ENCODE measurements around the gene DDX39B. TPM values are rescaled to one million over a fixed set of nuclear protein-coding genes. Genes with fewer than 3 reads are reported as not detected.

DDX39B gene
- polyA plus RNA-seq, 3 donors, result 64.1 to 1,059 (median 67.8) TPM

DNA sequence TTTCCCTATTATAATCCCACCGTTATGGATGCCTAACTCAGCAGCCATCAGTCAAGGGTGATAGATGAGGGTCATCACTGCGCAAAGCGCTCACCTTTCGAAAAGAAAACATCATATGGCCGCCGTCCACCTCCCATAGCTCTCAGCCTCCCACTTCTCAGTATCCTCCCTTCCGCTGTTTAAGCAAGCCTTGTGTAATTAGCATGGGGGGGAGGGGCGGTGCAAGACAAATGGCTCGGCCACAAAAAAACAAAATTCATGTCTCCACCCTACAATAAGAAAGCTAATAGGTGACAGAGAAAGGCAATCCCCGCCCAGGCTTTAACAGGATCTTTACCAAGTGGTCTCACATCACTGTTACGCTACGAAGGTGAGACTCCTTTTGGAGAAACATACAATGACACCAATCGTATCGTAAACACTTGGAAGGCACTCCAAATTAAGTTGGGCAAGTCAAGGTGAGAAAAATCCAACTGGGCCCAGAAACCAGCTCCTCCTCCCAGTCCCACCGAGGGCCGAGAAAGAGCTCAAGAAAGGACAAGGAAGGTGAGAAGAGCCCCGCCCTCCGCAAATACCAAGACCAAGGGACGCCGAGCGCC, 645 bp downstream of the DDX39B start:
- Histone ChIP-seq H3K4me1 (ENCODE audit: control insufficient read depth in 1 of 2, insufficient read depth in 2 of 2, low read length in 2 of 2) (peaks cover 32 to 38% of the 10 kb centered on the region in 2 donors), H3K4me3 (replicated peaks in 1 of 3; ENCODE audit: low read depth in 2 of 3, low read length in 3 of 3) (peak overlapping the region; percentile 63 to 95 (median 85)), H3K4me2 (replicated peaks; ENCODE audit: extremely low read depth, low read length, poor library complexity, severe bottlenecking) (peak overlapping the region; percentile 97), H2AFZ (ENCODE audit: insufficient read depth, low read depth, low read length, poor library complexity, severe bottlenecking) (peak overlapping the region; percentile 86), H3K9me3 (replicated peaks in 1 of 2; ENCODE audit: control insufficient read depth in 1 of 2, insufficient read depth in 1 of 2, low read length in 2 of 2) (no peaks in the 10 kb centered on the region), H3K9ac (ENCODE audit: insufficient read depth, low read length, poor library complexity, severe bottlenecking) (peak overlapping the region; percentile 90), H4K20me1 (ENCODE audit: insufficient read depth, low read length) (peaks cover 49% of the 10 kb centered on the region), H3K79me2 (ENCODE audit: insufficient read depth, low read length) (peaks cover 73% of the 10 kb centered on the region), H3K27me3 (ENCODE audit: control insufficient read depth in 2 of 2, insufficient read depth in 2 of 2, low read length in 2 of 2) (no peaks in the 10 kb centered on the region), H3K27ac (ENCODE audit: low read depth in 1 of 2, low read length in 2 of 2) (peak overlapping the region; percentile 96 to 97), H3K36me3 (replicated peaks in 1 of 2; ENCODE audit: control insufficient read depth in 1 of 2, insufficient read depth in 2 of 2, low read length in 2 of 2) (peaks cover 40 to 43% of the 10 kb centered on the region in 2 donors)
- peak; percentile 48 to 61 (median 48) for DNase-seq
- Mint-ChIP-seq H3K27ac (peak overlapping the region; percentile 98 to 100 (median 99)), H3K4me3 (peak overlapping the region; percentile 95 to 96), H3K4me1 (peaks cover 33% of the 10 kb centered on the region), H3K27me3 (ENCODE audit: low read depth in 3 of 3) (no peaks in the 10 kb centered on the region), H3K36me3 (peaks cover 38 to 43% of the 10 kb centered on the region in 2 donors), H3K9me3 (peaks cover 0 to 2% (median 0%) of the 10 kb centered on the region in 7 donors)
- intact Hi-C loops (cut with micrococcal nuclease), result loop anchor here (5.0 to 10.0 kb wide), 7 partner anchors 44 to 414 kb away; partner anchors contain the start of genes MICB (in 2 of the 2), CLIC1 (in 1 of the 2), CSNK2B (in 1 of the 2) and LY6G5B (in 1 of the 2)
- 0% methylated on average over 6 of the region's 21 CpGs for WGBS (ENCODE audit: insufficient coverage)
- TF ChIP-seq, protein P1, sequence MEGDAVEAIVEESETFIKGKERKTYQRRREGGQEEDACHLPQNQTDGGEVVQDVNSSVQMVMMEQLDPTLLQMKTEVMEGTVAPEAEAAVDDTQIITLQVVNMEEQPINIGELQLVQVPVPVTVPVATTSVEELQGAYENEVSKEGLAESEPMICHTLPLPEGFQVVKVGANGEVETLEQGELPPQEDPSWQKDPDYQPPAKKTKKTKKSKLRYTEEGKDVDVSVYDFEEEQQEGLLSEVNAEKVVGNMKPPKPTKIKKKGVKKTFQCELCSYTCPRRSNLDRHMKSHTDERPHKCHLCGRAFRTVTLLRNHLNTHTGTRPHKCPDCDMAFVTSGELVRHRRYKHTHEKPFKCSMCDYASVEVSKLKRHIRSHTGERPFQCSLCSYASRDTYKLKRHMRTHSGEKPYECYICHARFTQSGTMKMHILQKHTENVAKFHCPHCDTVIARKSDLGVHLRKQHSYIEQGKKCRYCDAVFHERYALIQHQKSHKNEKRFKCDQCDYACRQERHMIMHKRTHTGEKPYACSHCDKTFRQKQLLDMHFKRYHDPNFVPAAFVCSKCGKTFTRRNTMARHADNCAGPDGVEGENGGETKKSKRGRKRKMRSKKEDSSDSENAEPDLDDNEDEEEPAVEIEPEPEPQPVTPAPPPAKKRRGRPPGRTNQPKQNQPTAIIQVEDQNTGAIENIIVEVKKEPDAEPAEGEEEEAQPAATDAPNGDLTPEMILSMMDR (IDR thresholded peaks at IDR 0.05), result no peak

DNA sequence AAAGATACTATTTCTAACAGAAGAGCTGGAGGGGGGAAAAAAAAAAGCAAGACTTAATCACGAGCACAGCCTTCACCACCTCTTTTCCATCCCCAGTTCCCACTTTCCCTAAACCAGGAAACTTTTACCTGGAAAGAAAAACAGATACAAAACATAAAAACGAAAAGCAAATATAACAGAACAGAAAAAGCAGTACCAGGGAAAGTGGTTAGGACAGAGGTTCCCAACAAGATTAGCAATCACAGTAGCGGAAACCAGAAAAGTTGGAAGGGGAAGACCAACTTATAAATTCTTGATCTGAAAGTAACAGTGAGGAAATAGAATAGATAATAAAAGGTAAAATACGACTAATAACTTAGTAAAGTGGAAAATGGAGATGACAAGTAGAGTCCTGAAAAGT, 1.2 kb downstream of the DDX39B start:
- peaks cover 0 to 2% (median 0%) of the 10 kb centered on the region in 7 donors for H3K9me3 Mint-ChIP-seq
- H3K27me3 ChIP-seq (ENCODE audit: control insufficient read depth in 2 of 2, insufficient read depth in 2 of 2, low read length in 2 of 2), result no peaks in the 10 kb centered on the region

More for the DNA sequence above, 1.2 kb downstream of the DDX39B start:
- H3K27ac ChIP-seq (ENCODE audit: low read depth in 1 of 2, low read length in 2 of 2), result peak overlapping the region in 1 of 2 donors; percentile 97
- H3K27ac Mint-ChIP-seq, result peak overlapping the region in 6 of 7 donors; percentile 91 to 100 (median 98)
- H3K4me3 Mint-ChIP-seq, result peak overlapping the region; percentile 95 to 96
- TF ChIP-seq, protein P1 (IDR thresholded peaks at IDR 0.05), result no peak
- H2AFZ ChIP-seq (ENCODE audit: insufficient read depth, low read depth, low read length, poor library complexity, severe bottlenecking), result no peak overlapping the region
- no peaks in the 10 kb centered on the region for H3K9me3 ChIP-seq (replicated peaks in 1 of 2; ENCODE audit: control insufficient read depth in 1 of 2, insufficient read depth in 1 of 2, low read length in 2 of 2)
- no peaks in the 10 kb centered on the region for H3K27me3 Mint-ChIP-seq (ENCODE audit: low read depth in 3 of 3)
- H3K4me2 ChIP-seq (replicated peaks; ENCODE audit: extremely low read depth, low read length, poor library complexity, severe bottlenecking), result peak overlapping the region; percentile 97
- WGBS (ENCODE audit: insufficient coverage), result no CpG with 5 or more reads among the region's 4 CpGs
- peaks cover 43 to 48% of the 10 kb centered on the region in 2 donors for H3K36me3 Mint-ChIP-seq
- intact Hi-C loops (cut with micrococcal nuclease), result loop anchor here (5.0 to 10.0 kb wide), 7 partner anchors 43 to 414 kb away; partner anchors contain the start of genes MICB (in 2 of the 2), CLIC1 (in 1 of the 2), CSNK2B (in 1 of the 2) and LY6G5B (in 1 of the 2)
- H3K4me3 ChIP-seq (replicated peaks in 1 of 3; ENCODE audit: low read depth in 2 of 3, low read length in 3 of 3), result peak overlapping the region; percentile 63 to 95 (median 85)
- H3K4me1 ChIP-seq (ENCODE audit: control insufficient read depth in 1 of 2, insufficient read depth in 2 of 2, low read length in 2 of 2), result peaks cover 32 to 38% of the 10 kb centered on the region in 2 donors
- H3K4me1 Mint-ChIP-seq, result peaks cover 36% of the 10 kb centered on the region
- peaks cover 54% of the 10 kb centered on the region for H4K20me1 ChIP-seq (ENCODE audit: insufficient read depth, low read length)
- peaks cover 78% of the 10 kb centered on the region for H3K79me2 ChIP-seq (ENCODE audit: insufficient read depth, low read length)
- H3K36me3 ChIP-seq (replicated peaks in 1 of 2; ENCODE audit: control insufficient read depth in 1 of 2, insufficient read depth in 2 of 2, low read length in 2 of 2), result peaks cover 45 to 48% of the 10 kb centered on the region in 2 donors
- no peak for DNase-seq
- H3K9ac ChIP-seq (ENCODE audit: insufficient read depth, low read length, poor library complexity, severe bottlenecking), result peak overlapping the region; percentile 90

All from CD14-positive monocyte (primary cell).